Esophagus squamous epithelium (tissue), 5 donors: ENCODE measurements around the gene FBXO24. TPM values are rescaled to one million over a fixed set of nuclear protein-coding genes. Genes with fewer than 3 reads are reported as not detected.

ENCODE experiments used
- DNase-seq: peaks from one replicate; lab custom pipeline; 2025; lab: John Stamatoyannopoulos, UW
- H3K27ac ChIP-seq, 4 donors: fragments of 200-600 bp; sonication (generic); one replicate each; pipeline ENCODE4 v1.5.1; 2016 to 2019; ENCODE audit warnings: mild to moderate bottlenecking in 1 of 4
- H3K27me3 ChIP-seq, 4 donors: fragments of 200-600 bp; sonication (generic); 1 replicate in 3 of 4; 2 replicates in 1 of 4; pipeline versions ENCODE4 v1.5.1 to v1.6.0; 2017 to 2021; ENCODE audit warnings: antibody characterized with exemption in 1 of 4
- H3K36me3 ChIP-seq, 3 donors: fragments of 200-600 bp; sonication (generic); one replicate each; pipeline ENCODE4 v1.5.1; 2016 to 2019
- H3K4me1 ChIP-seq, 3 donors: fragments of 200-600 bp; sonication (generic); one replicate each; pipeline ENCODE4 v1.5.1; 2017 to 2019
- H3K4me3 ChIP-seq, 4 donors: fragments of 200-600 bp; sonication (generic); 1 replicate in 3 of 4; 2 replicates in 1 of 4; pipeline ENCODE4 v1.5.1; 2016 to 2019; ENCODE audit warnings: mild to moderate bottlenecking in 2 of 4, moderate library complexity in 1 of 4
- H3K9me3 ChIP-seq, 3 donors: fragments of 200-600 bp; sonication (generic); one replicate each; pipeline ENCODE4 v1.5.1; 2016 to 2019
- CTCF ChIP-seq, 6 experiments: fragments of 450-650 bp in 4 of 6; fragments of 200-600 bp in 2 of 6; sonication (generic) in 2 of 6; IDR thresholded peaks; one replicate each; pipeline ENCODE4 v1.5.1; 2016 to 2019; ENCODE audit warnings: antibody characterized with exemption in 6 of 6, mild to moderate bottlenecking in 4 of 6, moderate library complexity in 4 of 6
- POLR2A ChIP-seq, 4 donors: fragments of 450-650 bp; IDR thresholded peaks; one replicate each; pipeline ENCODE4 v1.6.1; 2017; ENCODE audit warnings: antibody characterized with exemption in 4 of 4, mild to moderate bottlenecking in 4 of 4, moderate library complexity in 3 of 4
- WGBS, 2 donors: methylation state at CpG; one replicate each; pipeline ENCODE4 v1.1.5; 2018; 5-methylcytosine and 5-hydroxymethylcytosine counted together
- intact Hi-C: fragments of 100-400 bp; cut with DNase I; formaldehyde crosslinking; loops from one replicate; pipeline ENCODE4 v1.15.0; 2022
- total RNA-seq, 4 donors: library from RNA; depleted of rRNA; stranded (reverse); fragments of >200 nt; gene quantifications; one replicate each; pipeline ENCODE4 v1.1.0, GENCODE V29; 2016
- donor health status: DM: yes; HTN: yes; CAD: no.

The FBXO24 gene
- total RNA-seq, 4 donors from 2014 or later, result 0.19 to 1.6 (median 0.29) TPM; not detected in 1

GRCh38 chr7:100588438-100588837 lies 2.3 kb downstream of the FBXO24 start:
- no peak overlapping the region for H3K27ac ChIP-seq
- H3K9me3 ChIP-seq, result no peaks in the 10 kb centered on the region
- WGBS, 2 donors, result 50 to 60% methylated on average over 1 of the region's 1 CpG
- DNase-seq, result no peak
- intact Hi-C loops, result no loop called here
- no peak overlapping the region for H3K4me3 ChIP-seq
- H3K27me3 ChIP-seq, result peaks cover 0 to 20% (median 0%) of the 10 kb centered on the region in 4 donors
- peaks cover 18 to 44% (median 28%) of the 10 kb centered on the region in 3 donors for H3K4me1 ChIP-seq
- TF ChIP-seq CTCF (IDR thresholded peaks at IDR 0.05), result peak in 4 of 6 experiments; percentile 14 to 36 (median 22)
- TF ChIP-seq POLR2A (IDR thresholded peaks at IDR 0.05), result no peak
- no peaks in the 10 kb centered on the region for H3K36me3 ChIP-seq

GRCh38 chr7:100589341-100589947 lies 3.3 kb downstream of the FBXO24 start:
- WGBS, 2 donors, result 51 to 54% methylated on average over 7 of the region's 7 CpGs

GRCh38 chr7:100590077-100590737 lies 4.1 kb downstream of the FBXO24 start:
- no peaks in the 10 kb centered on the region for H3K9me3 ChIP-seq
- peaks cover under 1 to 26% (median 10%) of the 10 kb centered on the region in 3 donors for H3K4me1 ChIP-seq
- peaks cover 0 to 20% (median 0%) of the 10 kb centered on the region in 4 donors for H3K27me3 ChIP-seq
- intact Hi-C loops, result no loop called here
- 20 to 21% methylated on average over 16 to 20 of the region's 20 CpGs for WGBS, 2 donors
- H3K4me3 ChIP-seq, result peak overlapping the region in 1 of 4 donors; percentile 30
- DNase-seq, result no peak
- TF ChIP-seq CTCF (IDR thresholded peaks at IDR 0.05) (no peak), POLR2A (IDR thresholded peaks at IDR 0.05) (no peak)
- H3K36me3 ChIP-seq, result no peaks in the 10 kb centered on the region
- H3K27ac ChIP-seq, result peak overlapping the region in 2 of 4 donors; percentile 12 to 52

More at GRCh38 chr7:100589341-100589947, 3.3 kb downstream of the FBXO24 start:
- intact Hi-C loops, result no loop called here
- no peak for DNase-seq
- Histone ChIP-seq H3K4me1 (peaks cover 8 to 34% (median 18%) of the 10 kb centered on the region in 3 donors), H3K27me3 (peaks cover 0 to 20% (median 0%) of the 10 kb centered on the region in 4 donors), H3K4me3 (peak overlapping the region in 1 of 4 donors; percentile 30), H3K9me3 (no peaks in the 10 kb centered on the region), H3K36me3 (no peaks in the 10 kb centered on the region), H3K27ac (peak overlapping the region in 2 of 4 donors; percentile 12 to 52)
- TF ChIP-seq CTCF (IDR thresholded peaks at IDR 0.05) (no peak), POLR2A (IDR thresholded peaks at IDR 0.05) (no peak)

GRCh38 chr7:100591596-100591995 lies 5.5 kb downstream of the FBXO24 start:
- Histone ChIP-seq H3K4me3 (no peak overlapping the region), H3K4me1 (peaks cover 0 to 21% (median 10%) of the 10 kb centered on the region in 3 donors), H3K36me3 (no peaks in the 10 kb centered on the region), H3K9me3 (no peaks in the 10 kb centered on the region), H3K27ac (no peak overlapping the region), H3K27me3 (peaks cover 0 to 20% (median 0%) of the 10 kb centered on the region in 4 donors)
- 87 to 93% methylated on average over 11 to 17 of the region's 17 CpGs for WGBS, 2 donors
- no peak for DNase-seq
- intact Hi-C loops, result no loop called here
- TF ChIP-seq CTCF (IDR thresholded peaks at IDR 0.05) (no peak), POLR2A (IDR thresholded peaks at IDR 0.05) (no peak)

- Histone ChIP-seq H3K4me3 (no peak overlapping the region), H3K4me1 (peaks cover 0 to 6% (median 4%) of the 10 kb centered on the region in 3 donors), H3K9me3 (no peaks in the 10 kb centered on the region), H3K27me3 (peaks cover 0 to 11% (median 0%) of the 10 kb centered on the region in 4 donors), H3K27ac (no peak overlapping the region), H3K36me3 (no peaks in the 10 kb centered on the region)
- 94 to 99% methylated on average over 6 to 7 of the region's 7 CpGs for WGBS, 2 donors
- intact Hi-C loops, result no loop called here
- DNase-seq, result no peak
- TF ChIP-seq CTCF (IDR thresholded peaks at IDR 0.05), result no peak
- no peak for TF ChIP-seq POLR2A (IDR thresholded peaks at IDR 0.05)
Measured at GRCh38 chr7:100595188-100595587, 9.1 kb downstream of the FBXO24 start.
